ENCODE results near the gene RIPK4. TPM values are rescaled to one million over a fixed set of nuclear protein-coding genes. Genes with fewer than 3 reads are reported as not detected.

RIPK4 gene
- 10 to 100 TPM in 1 of 2 donors, 1 to 10 TPM in 1; 8.4 to 16.2 TPM for total RNA-seq
- polyA plus RNA-seq (2013, experiment 1 of 2) = 1.7 TPM
- 2.0 TPM for polyA plus RNA-seq (2013, experiment 2 of 2)
- long read RNA-seq, experiment 1, partial matches to known transcripts = 3 of 5 reads
- long read RNA-seq, experiment 1, other reads (novel, unspliced or antisense) = 1 of 5 reads
- long read RNA-seq, experiment 2, transcript RIPK4-201 (8 exons, 3,889 nt) = major isoform, 39 of 46 reads
- long read RNA-seq, experiment 2, partial matches to known transcripts = 4 of 46 reads
- long read RNA-seq, experiment 2, other reads (novel, unspliced or antisense) = 3 of 46 reads
- long read RNA-seq, experiment 3, transcript RIPK4-201 (8 exons, 3,889 nt) = major isoform, 60 of 69 reads
- long read RNA-seq, experiment 3, partial matches to known transcripts = 8 of 69 reads
- long read RNA-seq, experiment 3, other reads (novel, unspliced or antisense) = 1 of 69 reads
- long read RNA-seq, experiment 4 = 0 reads

DNA sequence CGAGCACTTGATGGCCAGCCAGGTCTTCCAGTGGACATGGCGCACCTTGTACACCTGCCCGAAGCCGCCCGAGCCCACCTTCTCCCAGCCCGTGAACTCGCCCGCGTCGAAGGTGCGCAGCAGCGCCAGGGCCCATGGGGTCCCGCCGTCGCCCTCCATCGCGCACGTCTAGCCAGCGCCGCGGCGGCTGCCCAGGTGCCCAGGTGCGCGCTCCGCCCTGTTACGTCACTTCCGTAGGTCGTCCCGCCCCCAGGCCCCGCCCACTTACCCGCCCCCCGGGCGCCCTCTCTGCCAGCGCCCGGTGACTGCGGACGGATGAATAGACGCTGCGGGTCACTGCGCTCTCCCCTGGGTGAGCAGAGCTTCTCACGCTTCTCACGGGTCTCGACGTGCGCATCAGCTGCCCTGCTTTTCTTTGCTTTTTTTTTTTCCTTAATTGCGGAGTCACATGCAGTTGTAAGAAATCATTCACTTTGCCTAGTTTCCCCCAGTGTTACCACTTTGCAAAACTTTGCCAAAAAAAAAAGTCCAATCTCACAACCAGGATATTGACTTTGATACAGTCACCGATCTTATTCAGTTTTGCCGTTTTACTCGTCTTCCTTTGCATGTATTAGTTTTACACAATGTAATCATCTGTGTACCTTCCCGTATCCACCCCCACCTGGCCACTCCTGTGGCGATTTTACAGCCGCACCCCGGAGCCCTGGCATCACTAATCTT is at the start of gene RIPK4:
RIPK4 (minus strand) TSS at position 170 of the 723 bp plus-strand sequence; CDS start at position 159, 11 bp downstream.
- H3K4me1 ChIP-seq (ENCODE audit: control insufficient read depth, insufficient read depth, low read length) = peaks cover 25% of the 10 kb centered on the region

DNA sequence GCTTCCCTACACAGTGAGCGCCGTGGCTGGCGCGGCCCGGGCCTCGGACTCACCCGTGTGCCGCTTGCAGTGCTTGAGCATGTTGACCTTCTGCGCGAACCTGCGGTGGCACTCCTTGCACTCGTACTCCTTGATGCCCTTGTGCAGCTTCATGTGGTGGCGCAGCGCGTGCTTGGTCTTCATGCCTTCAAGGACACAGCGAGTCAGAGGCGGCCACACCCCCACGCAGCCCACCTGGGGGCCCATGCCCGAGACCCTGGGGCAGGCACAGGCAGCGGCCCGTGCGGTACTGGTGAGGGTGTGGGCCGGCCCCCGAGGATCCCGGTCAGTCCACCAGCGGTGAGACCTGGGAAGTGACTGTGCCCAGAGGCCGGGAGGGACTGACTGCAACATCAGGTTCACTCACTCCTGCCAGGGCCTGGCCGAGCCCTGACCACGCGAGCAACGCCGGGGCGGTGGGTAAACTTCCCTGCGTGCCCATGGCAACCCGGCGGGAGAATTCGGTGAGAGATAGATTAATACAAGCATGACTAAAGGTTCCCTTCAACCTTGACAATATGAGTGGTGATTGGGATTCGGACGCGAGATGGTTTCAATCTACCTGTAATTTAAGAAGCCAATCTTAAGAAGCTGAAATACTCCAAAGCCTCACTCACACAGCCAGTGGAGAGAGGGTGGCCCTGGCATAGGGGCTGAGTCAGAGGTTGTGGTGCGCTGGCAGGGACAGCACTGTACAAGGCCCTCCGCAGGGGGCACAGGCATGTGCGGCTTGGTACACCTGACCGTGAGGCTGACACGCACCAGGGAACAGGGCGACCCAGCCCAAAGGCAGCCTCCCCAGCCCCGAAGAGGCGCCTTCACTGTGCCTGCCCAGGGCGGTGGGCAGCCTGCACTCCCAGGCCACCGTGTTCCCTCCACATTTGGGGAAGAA is 49.1 kb upstream of the RIPK4 start:
- Mint-ChIP-seq H3K27ac (no peak overlapping the region), H3K9me3 (no peaks in the 10 kb centered on the region), H3K4me3 (no peak overlapping the region), H3K36me3 (ENCODE audit: low read depth) (peaks cover 17% of the 10 kb centered on the region), H3K27me3 (ENCODE audit: insufficient read depth) (no peaks in the 10 kb centered on the region), H3K4me1 (peaks cover 9% of the 10 kb centered on the region)
- H3K4me3 ChIP-seq (ENCODE audit: low read length) = no peak overlapping the region
- H3K27me3 ChIP-seq (ENCODE audit: control insufficient read depth, insufficient read depth, low read length, poor library complexity, severe bottlenecking) = no peaks in the 10 kb centered on the region
- no peak for DNase-seq
- WGBS, 2 experiments (ENCODE audit: insufficient coverage in 1 of 2, insufficient read length in 1 of 2) = 94 to 96% methylated on average over 48 to 50 of the region's 50 CpGs
- no peak overlapping the region for H3K27ac ChIP-seq (ENCODE audit: low read depth, low read length)
- H3K9me3 ChIP-seq (ENCODE audit: control insufficient read depth, low read length) = no peaks in the 10 kb centered on the region
- no peak overlapping the region for H3K9ac ChIP-seq (ENCODE audit: extremely low read depth, low read length, poor library complexity, severe bottlenecking)
- H3K4me1 ChIP-seq (ENCODE audit: control insufficient read depth, insufficient read depth, low read length) = no peaks in the 10 kb centered on the region
- peaks cover 11% of the 10 kb centered on the region for H3K36me3 ChIP-seq (ENCODE audit: control insufficient read depth, insufficient read depth, low read length)
- TF ChIP-seq, protein P1, sequence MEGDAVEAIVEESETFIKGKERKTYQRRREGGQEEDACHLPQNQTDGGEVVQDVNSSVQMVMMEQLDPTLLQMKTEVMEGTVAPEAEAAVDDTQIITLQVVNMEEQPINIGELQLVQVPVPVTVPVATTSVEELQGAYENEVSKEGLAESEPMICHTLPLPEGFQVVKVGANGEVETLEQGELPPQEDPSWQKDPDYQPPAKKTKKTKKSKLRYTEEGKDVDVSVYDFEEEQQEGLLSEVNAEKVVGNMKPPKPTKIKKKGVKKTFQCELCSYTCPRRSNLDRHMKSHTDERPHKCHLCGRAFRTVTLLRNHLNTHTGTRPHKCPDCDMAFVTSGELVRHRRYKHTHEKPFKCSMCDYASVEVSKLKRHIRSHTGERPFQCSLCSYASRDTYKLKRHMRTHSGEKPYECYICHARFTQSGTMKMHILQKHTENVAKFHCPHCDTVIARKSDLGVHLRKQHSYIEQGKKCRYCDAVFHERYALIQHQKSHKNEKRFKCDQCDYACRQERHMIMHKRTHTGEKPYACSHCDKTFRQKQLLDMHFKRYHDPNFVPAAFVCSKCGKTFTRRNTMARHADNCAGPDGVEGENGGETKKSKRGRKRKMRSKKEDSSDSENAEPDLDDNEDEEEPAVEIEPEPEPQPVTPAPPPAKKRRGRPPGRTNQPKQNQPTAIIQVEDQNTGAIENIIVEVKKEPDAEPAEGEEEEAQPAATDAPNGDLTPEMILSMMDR (conservative IDR thresholded peaks at IDR 0.05) = no peak

More for the DNA sequence above, at the start of gene RIPK4:
- Mint-ChIP-seq H3K27me3 (ENCODE audit: insufficient read depth) (peaks cover 84% of the 10 kb centered on the region), H3K4me1 (peaks cover 77% of the 10 kb centered on the region), H3K9me3 (no peaks in the 10 kb centered on the region), H3K36me3 (ENCODE audit: low read depth) (no peaks in the 10 kb centered on the region), H3K4me3 (peak within 1 kb of the TSS; percentile 71), H3K27ac (peak within 1 kb of the TSS; percentile 61)
- H3K27ac ChIP-seq (ENCODE audit: low read depth, low read length) = no peak within 1 kb of the TSS
- peak; percentile 97 for DNase-seq
- no peaks in the 10 kb centered on the region for H3K36me3 ChIP-seq (ENCODE audit: control insufficient read depth, insufficient read depth, low read length)
- peaks cover 99% of the 10 kb centered on the region for H3K27me3 ChIP-seq (ENCODE audit: control insufficient read depth, insufficient read depth, low read length, poor library complexity, severe bottlenecking)
- no peaks in the 10 kb centered on the region for H3K9me3 ChIP-seq (ENCODE audit: control insufficient read depth, low read length)
- TF ChIP-seq, protein P1 (conservative IDR thresholded peaks at IDR 0.05) = no peak
- WGBS, 2 experiments (ENCODE audit: insufficient coverage in 1 of 2, insufficient read length in 1 of 2) = 0 to 4% methylated on average over 14 to 50 of the region's 53 CpGs
- H3K4me3 ChIP-seq (ENCODE audit: low read length) = peak within 1 kb of the TSS; percentile 84
- peak within 1 kb of the TSS; percentile 74 for H3K9ac ChIP-seq (ENCODE audit: extremely low read depth, low read length, poor library complexity, severe bottlenecking)

DNA sequence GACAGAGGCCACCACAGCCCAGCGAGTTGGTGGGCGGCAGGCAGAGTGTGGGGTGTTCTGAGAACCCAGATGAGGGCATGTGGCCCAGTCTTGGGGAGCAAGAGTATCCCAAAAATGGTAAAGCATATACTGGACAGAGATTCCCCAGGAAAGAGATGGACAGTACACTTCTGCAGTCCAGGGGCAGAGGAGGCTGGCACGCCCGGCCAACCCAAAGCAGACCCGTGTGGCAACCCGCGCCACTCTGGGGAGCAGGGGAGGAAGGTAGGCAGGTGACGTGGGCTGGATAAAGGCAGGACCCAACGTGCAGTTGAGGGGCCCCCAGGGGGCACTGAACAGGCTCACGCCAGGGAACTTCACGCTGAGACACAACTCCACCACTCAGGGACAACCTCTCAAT is 46.4 kb upstream of the RIPK4 start:
- peaks cover 25% of the 10 kb centered on the region for H3K36me3 Mint-ChIP-seq (ENCODE audit: low read depth)

More for the DNA sequence above, 46.4 kb upstream of the RIPK4 start:
- H3K4me3 ChIP-seq (ENCODE audit: low read length) = no peak overlapping the region
- H3K4me1 Mint-ChIP-seq = peaks cover 9% of the 10 kb centered on the region
- no peaks in the 10 kb centered on the region for H3K9me3 ChIP-seq (ENCODE audit: control insufficient read depth, low read length)
- no peaks in the 10 kb centered on the region for H3K4me1 ChIP-seq (ENCODE audit: control insufficient read depth, insufficient read depth, low read length)
- H3K27ac ChIP-seq (ENCODE audit: low read depth, low read length) = no peak overlapping the region
- no peak for DNase-seq
- H3K27ac Mint-ChIP-seq = no peak overlapping the region
- TF ChIP-seq, protein P1 (conservative IDR thresholded peaks at IDR 0.05) = no peak
- no peaks in the 10 kb centered on the region for H3K9me3 Mint-ChIP-seq
- no peaks in the 10 kb centered on the region for H3K27me3 ChIP-seq (ENCODE audit: control insufficient read depth, insufficient read depth, low read length, poor library complexity, severe bottlenecking)
- 89% methylated on average over 3 to 11 of the region's 11 CpGs for WGBS, 2 experiments (ENCODE audit: insufficient coverage in 1 of 2, insufficient read length in 1 of 2)
- H3K4me3 Mint-ChIP-seq = no peak overlapping the region
- H3K36me3 ChIP-seq (ENCODE audit: control insufficient read depth, insufficient read depth, low read length) = peaks cover 16% of the 10 kb centered on the region
- no peaks in the 10 kb centered on the region for H3K27me3 Mint-ChIP-seq (ENCODE audit: insufficient read depth)
- no peak overlapping the region for H3K9ac ChIP-seq (ENCODE audit: extremely low read depth, low read length, poor library complexity, severe bottlenecking)

All from endodermal cell (in vitro differentiated cells).